Medulla oblongata (tissue), 1 donor: Measurements from ENCODE around the gene DENND4C.
"Not testable (repeated sequence)": the region's sequence is repeated elsewhere in the genome, so short reads cannot be mapped to it uniquely, and the experiment has no call there.

Source experiments
- DNase-seq: peaks from one replicate; pipeline ENCODE4 v3.0.0-alpha.2; 2015; ENCODE audit errors: extremely low spot score

The DENND4C gene

DNA sequence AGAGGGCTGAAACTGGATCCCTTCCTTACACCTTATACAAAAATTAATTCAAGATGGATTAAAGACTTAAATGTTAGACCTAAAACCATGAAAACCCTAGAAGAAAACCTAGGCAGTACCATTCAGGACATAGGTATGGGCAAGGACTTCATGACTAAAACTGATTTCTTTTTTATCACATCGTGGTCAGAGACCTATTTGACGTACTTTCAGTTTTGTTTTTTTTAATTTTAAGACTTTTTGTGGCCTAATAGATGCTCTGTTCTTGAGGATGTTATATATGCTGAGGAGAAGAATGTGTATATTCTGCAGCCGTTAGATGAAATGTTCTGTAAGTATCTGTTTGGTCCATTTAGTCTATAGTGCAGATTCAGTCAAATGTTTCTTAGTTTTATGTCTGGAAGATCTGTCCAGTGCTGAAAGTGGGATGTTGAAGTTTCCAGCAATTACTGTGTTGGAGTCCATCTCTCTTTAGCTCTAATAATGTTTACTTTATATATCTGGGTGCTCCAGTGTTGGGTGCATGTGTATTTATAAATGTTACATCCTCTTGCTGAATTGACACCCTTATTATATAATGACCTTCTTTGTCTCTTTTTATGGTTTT lies 36.4 kb downstream of the DENND4C start:
- not testable (repeated sequence) for DNase-seq

- DNase-seq, result no peak
Measured at GRCh38 chr9:19269582-19269981, 39.1 kb downstream of the DENND4C start.

- DNase-seq, result no peak
Measured at GRCh38 chr9:19270421-19270949, 40.0 kb downstream of the DENND4C start.

- DNase-seq, result no peak
Measured at GRCh38 chr9:19271081-19271480, 40.6 kb downstream of the DENND4C start.

- DNase-seq, result no peak
Measured at GRCh38 chr9:19281801-19282200, 51.3 kb downstream of the DENND4C start.

GRCh38 chr9:19283072-19283710 lies 52.7 kb downstream of the DENND4C start:
- DNase-seq, result no peak

GRCh38 chr9:19284729-19285128 lies 54.2 kb downstream of the DENND4C start:
- DNase-seq, result no peak

DNA sequence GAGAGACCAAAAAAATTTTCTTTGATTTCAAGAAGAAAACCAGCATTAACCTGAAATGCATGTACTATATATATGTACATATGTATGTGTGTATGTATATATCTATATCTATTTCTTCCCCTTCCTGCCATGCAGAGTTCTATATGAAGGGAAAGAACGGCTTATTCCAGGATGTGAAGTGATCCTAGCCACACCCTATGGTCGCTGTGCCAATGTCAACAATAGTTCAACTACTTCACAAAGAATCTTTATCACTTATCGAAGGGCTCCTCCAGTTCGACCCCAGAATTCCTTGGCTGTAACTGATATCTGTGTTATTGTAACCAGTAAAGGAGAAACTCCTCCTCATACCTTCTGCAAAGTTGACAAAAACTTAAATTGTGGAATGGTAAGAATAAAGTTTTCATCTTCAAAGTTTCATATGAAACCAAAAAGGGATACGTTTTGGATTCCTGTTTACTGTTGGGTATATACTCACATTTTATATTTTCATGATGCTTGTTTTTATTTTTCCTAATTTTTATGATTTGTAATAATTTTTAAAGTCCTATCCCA lies 56.2 kb downstream of the DENND4C start:
- no peak for DNase-seq

GRCh38 chr9:19288081-19288480 lies 57.6 kb downstream of the DENND4C start:
- no peak for DNase-seq

DNA sequence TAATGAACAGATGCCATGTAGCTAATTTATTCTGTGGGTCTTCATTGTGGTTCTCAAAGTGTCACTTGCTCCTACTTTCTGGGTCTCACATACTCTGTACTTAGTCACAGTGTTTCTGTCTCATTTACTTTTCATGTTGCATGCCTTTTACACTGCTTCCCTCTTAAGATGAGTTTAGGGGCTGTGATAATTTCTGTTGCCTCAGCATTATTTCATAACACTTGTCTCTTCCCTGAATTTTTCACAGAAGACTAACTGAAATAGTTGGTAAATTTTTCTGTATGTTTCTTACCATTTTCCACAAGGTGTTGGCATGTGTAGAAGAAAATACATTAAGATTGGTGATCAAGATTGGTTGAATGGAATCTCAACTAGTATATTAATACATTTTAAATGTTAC lies 59.6 kb downstream of the DENND4C start:
- no peak for DNase-seq

- no peak for DNase-seq
Measured at GRCh38 chr9:19294219-19294618, 63.7 kb downstream of the DENND4C start.

GRCh38 chr9:19298436-19299000 lies 68.0 kb downstream of the DENND4C start:
- DNase-seq, result no peak

DNA sequence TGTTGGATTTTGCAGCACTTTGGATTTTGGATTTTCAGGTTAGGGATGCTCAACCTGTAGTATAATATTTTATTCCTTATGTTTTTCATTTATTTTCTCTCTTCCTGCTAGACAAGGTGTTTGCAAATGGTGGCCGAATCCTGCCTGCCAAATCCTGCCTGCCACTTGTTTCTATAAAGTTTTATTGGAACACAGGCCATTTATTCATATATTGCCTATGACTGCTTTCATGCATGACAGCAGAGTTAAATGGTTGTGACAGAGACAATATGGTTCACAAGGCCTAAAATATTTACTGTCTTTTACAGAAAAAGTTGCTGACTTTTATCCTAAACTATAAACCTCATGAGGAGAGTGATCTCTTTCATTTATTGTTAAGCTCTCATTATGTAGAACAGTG lies 72.7 kb downstream of the DENND4C start:
- no peak for DNase-seq

- no peak for DNase-seq
Measured at GRCh38 chr9:19306568-19306967, 76.1 kb downstream of the DENND4C start.

DNA sequence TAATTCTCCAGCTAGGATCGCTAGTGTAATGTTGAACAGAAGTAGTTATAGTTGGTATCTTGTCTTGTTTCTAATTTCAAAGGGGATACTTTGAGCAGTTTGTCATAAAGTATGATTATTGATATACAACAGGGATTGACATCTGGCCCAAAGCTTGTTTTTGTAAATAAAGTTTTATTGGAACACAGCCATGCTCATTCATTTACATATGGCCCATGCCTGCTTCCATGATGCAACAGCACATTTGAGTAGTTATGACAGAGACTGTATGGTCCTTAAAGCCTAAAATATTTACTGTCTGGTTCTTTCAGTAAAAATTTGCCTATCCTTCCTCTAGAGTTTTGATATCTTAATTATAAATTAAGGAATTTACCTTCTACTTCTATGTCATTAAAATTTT lies 79.8 kb downstream of the DENND4C start:
- no peak for DNase-seq

- no peak for DNase-seq
Measured at GRCh38 chr9:19313573-19313972, 83.1 kb downstream of the DENND4C start.

GRCh38 chr9:19320495-19320894 lies 90.0 kb downstream of the DENND4C start:
- no peak for DNase-seq

DNA sequence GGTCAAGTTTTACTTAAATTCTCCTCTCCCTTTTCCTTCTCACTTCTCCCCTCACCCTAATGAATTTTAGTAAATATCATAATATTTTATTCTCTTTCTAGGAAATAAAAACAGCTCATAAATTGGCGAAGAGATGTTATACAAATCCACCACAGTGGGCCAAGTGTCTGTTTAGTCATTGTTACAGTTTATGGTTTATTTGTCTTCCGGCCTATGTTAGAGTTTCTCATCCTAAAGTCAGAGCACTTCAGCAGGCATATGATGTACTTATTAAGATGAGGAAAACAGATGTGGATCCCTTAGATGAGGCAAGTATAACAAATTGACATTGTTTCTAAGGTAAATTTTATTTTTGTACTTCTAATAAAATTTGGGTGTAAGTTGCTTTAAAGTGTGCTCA lies 101.4 kb downstream of the DENND4C start:
- no peak for DNase-seq

GRCh38 chr9:19336166-19336565 lies 105.7 kb downstream of the DENND4C start:
- DNase-seq, result no peak

GRCh38 chr9:19342947-19343346 lies 112.5 kb downstream of the DENND4C start:
- no peak for DNase-seq

- no peak for DNase-seq
Measured at GRCh38 chr9:19358701-19359100, 128.2 kb downstream of the DENND4C start.

DNA sequence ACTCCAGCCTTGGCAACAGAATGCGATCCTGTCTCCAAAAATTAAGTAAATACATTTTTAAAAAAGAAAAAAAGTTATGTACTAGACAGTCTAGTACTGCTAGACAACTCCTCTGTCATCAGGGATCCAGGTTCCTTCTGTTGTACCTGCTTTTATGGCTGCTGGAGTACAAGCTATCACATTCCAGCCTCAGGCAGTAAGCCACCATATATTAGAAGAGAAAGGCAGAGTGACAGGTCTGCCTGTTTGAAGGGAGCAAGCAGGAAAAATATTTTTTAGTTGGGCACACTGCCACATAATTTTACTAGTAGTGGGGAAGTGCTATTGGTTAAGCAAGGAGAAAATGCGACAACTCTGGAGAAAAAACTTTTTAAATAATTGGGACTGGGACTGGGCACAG lies 138.6 kb downstream of the DENND4C start:
- DNase-seq, result no peak

- no peak for DNase-seq
Measured at GRCh38 chr9:19371942-19372341, 141.4 kb downstream of the DENND4C start.
